HG02588 (cell line): ENCODE measurements around the gene RPS10.
"Not testable (repeated sequence)": the region's sequence is repeated elsewhere in the genome, so short reads cannot be mapped to it uniquely, and the experiment has no call there.

Experiments
- ATAC-seq: cut with Tn5 transposase; IDR thresholded peaks from one replicate; pipeline ENCODE4 v1.9.1; 2021; ENCODE audit warnings: mild to moderate bottlenecking, moderate library complexity; ENCODE audit not compliant: unreplicated experiment

Gene RPS10

GRCh38 chr6:34393191-34393965, 32.5 kb downstream of the RPS10 start:
- no peak for ATAC-seq

- peak; percentile 84 for ATAC-seq
Observed at GRCh38 chr6:34392497-34393190, 33.2 kb downstream of the RPS10 start, which contains the start of gene NUDT3. Gene NUDT3 (minus strand): TSS chr6:34392669. CDS start chr6:34392362, 307 bp downstream.

GRCh38 chr6:34391786-34392496, 33.9 kb downstream of the RPS10 start:
- ATAC-seq, result peak; percentile 12

- ATAC-seq, result no peak
Observed at GRCh38 chr6:34391473-34391785, 34.4 kb downstream of the RPS10 start.

- no peak for ATAC-seq
Observed at GRCh38 chr6:34390531-34391472, 35.1 kb downstream of the RPS10 start.

- no peak for ATAC-seq
Observed at GRCh38 chr6:34389034-34389433, 36.8 kb downstream of the RPS10 start.

- no peak for ATAC-seq
Observed at GRCh38 chr6:34388421-34388820, 37.4 kb downstream of the RPS10 start.

- no peak for ATAC-seq
Observed at GRCh38 chr6:34386316-34387137, 39.3 kb downstream of the RPS10 start.

- no peak for ATAC-seq
Observed at GRCh38 chr6:34385793-34386195, 40.1 kb downstream of the RPS10 start.

GRCh38 chr6:34384321-34385153, 41.3 kb downstream of the RPS10 start:
- ATAC-seq, result no peak

- no peak for ATAC-seq
Observed at GRCh38 chr6:34383656-34384320, 42.1 kb downstream of the RPS10 start.

GRCh38 chr6:34383161-34383631, 42.7 kb downstream of the RPS10 start:
- no peak for ATAC-seq

- no peak for ATAC-seq
Observed at GRCh38 chr6:34381081-34381480, 44.8 kb downstream of the RPS10 start.

GRCh38 chr6:34378470-34378869, 47.4 kb downstream of the RPS10 start:
- ATAC-seq, result no peak

GRCh38 chr6:34377984-34378383, 47.9 kb downstream of the RPS10 start:
- ATAC-seq, result no peak

- not testable (repeated sequence) for ATAC-seq
Observed at GRCh38 chr6:34377571-34377970, 48.3 kb downstream of the RPS10 start.

GRCh38 chr6:34375833-34376232, 50.0 kb downstream of the RPS10 start:
- ATAC-seq, result no peak

GRCh38 chr6:34374508-34374907, 51.4 kb downstream of the RPS10 start:
- no peak for ATAC-seq
